Effector memory CD8-positive, alpha-beta T cell (primary cell): ENCODE results near the gene TRIM14.
A peak's percentile ranks its signal among the peaks of the same experiment; 100 is the strongest.
"Not testable (repeated sequence)": the region's sequence is repeated elsewhere in the genome, so short reads cannot be mapped to it uniquely, and the experiment has no call there.

Experiments used
- ATAC-seq: fragments of 150-1000 bp; cut with Tn5 transposase; replicated peaks from 2 replicates; pipeline ENCODE4 v1.10.0; 2021; ENCODE audit warnings: mild to moderate bottlenecking, moderate library complexity
- DNase-seq, 3 experiments: peaks; one replicate each; pipeline ENCODE4 v3.0.0; 2021
- H3K27ac Mint-ChIP-seq, 2 donors: one replicate each; pipeline ENCODE4 v1.8.0; 2022; ENCODE audit warnings: mild to moderate bottlenecking in 2 of 2, mixed read lengths in 2 of 2, moderate library complexity in 2 of 2
- H3K27me3 Mint-ChIP-seq, 2 donors: one replicate each; pipeline ENCODE4 v1.8.0; 2022; ENCODE audit warnings: mixed read lengths in 2 of 2
- H3K36me3 Mint-ChIP-seq: one replicate; pipeline ENCODE4 v1.8.0; 2022; ENCODE audit warnings: mild to moderate bottlenecking, moderate library complexity, mixed read lengths; ENCODE audit not compliant: insufficient read depth
- H3K4me1 Mint-ChIP-seq, 2 donors: one replicate each; pipeline ENCODE4 v1.8.0; 2022; ENCODE audit warnings: low read depth in 2 of 2, mixed read lengths in 2 of 2
- H3K4me3 Mint-ChIP-seq, 2 donors: one replicate each; pipeline ENCODE4 v1.8.0; 2022; ENCODE audit warnings: mild to moderate bottlenecking in 2 of 2, mixed read lengths in 2 of 2, moderate library complexity in 2 of 2
- H3K9me3 Mint-ChIP-seq, 2 donors: one replicate each; pipeline ENCODE4 v1.8.0; 2022; ENCODE audit warnings: mixed read lengths in 2 of 2

The TRIM14 gene

DNA sequence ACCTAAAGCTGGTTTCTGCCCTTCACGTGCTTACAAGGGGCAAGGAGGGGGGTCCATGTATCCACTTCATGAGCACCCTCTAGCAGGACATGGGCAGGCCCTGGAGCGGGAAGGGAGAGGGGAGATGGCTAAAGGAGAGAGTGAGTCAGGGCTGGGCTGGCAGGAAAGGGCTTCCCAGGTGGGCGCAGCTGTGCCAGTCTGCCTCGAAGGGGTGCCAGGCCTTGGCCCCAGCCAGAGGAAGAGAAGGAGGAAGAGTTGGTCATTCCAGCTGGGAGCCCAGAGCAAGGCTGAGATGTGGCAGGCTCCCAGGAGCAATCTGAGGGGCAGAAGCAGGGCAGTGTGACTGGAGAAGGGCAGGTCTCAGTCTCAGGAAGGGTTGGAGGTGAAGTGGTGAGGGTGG is 24.7 kb downstream of the TRIM14 start:
- Mint-ChIP-seq H3K27me3 (no peaks in the 10 kb centered on the region), H3K36me3 (peaks cover 33% of the 10 kb centered on the region), H3K4me1 (peaks cover 26 to 56% of the 10 kb centered on the region in 2 donors), H3K27ac (peak overlapping the region; percentile 60 to 84), H3K4me3 (no peak overlapping the region), H3K9me3 (no peaks in the 10 kb centered on the region)
- DNase-seq (no peak), ATAC-seq (no peak)

DNA sequence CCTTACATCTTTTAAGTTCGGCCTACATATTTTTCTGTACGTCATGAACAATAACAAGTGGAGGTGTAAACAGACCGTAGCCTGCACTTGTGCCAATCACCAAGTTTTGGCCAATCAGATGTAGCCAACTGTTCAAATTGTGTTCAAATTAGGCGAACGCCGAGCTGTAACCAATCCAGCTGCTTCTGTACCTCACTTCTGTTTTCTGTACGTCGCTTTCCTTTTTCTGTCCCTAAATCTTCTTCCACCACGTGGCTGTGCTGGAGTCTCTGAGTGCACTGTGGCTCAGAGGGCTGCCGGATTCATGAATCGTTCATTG is 26.4 kb downstream of the TRIM14 start:
- H3K27ac Mint-ChIP-seq, result peak overlapping the region in 1 of 2 donors; percentile 84
- H3K4me1 Mint-ChIP-seq, result peaks cover 24 to 49% of the 10 kb centered on the region in 2 donors
- no peaks in the 10 kb centered on the region for H3K9me3 Mint-ChIP-seq
- H3K36me3 Mint-ChIP-seq, result peaks cover 26% of the 10 kb centered on the region
- no peak for DNase-seq
- ATAC-seq, result no peak
- H3K4me3 Mint-ChIP-seq, result no peak overlapping the region
- H3K27me3 Mint-ChIP-seq, result no peaks in the 10 kb centered on the region

GRCh38 chr9:98091735-98092612 is 27.0 kb downstream of the TRIM14 start:
- ATAC-seq, result no peak
- Mint-ChIP-seq H3K4me1 (peaks cover 20 to 44% of the 10 kb centered on the region in 2 donors), H3K27ac (no peak overlapping the region), H3K4me3 (no peak overlapping the region), H3K36me3 (peaks cover 29% of the 10 kb centered on the region), H3K9me3 (no peaks in the 10 kb centered on the region), H3K27me3 (no peaks in the 10 kb centered on the region)
- DNase-seq, result no peak

- Mint-ChIP-seq H3K27ac (peak overlapping the region in 1 of 2 donors; percentile 82), H3K36me3 (peaks cover 36% of the 10 kb centered on the region), H3K4me1 (peaks cover 27 to 46% of the 10 kb centered on the region in 2 donors)
- ATAC-seq, H3K9me3 Mint-ChIP-seq, DNase-seq, H3K27me3 Mint-ChIP-seq, H3K4me3 Mint-ChIP-seq: not testable (repeated sequence)
Measured at GRCh38 chr9:98090674-98091073, 28.3 kb downstream of the TRIM14 start.

DNA sequence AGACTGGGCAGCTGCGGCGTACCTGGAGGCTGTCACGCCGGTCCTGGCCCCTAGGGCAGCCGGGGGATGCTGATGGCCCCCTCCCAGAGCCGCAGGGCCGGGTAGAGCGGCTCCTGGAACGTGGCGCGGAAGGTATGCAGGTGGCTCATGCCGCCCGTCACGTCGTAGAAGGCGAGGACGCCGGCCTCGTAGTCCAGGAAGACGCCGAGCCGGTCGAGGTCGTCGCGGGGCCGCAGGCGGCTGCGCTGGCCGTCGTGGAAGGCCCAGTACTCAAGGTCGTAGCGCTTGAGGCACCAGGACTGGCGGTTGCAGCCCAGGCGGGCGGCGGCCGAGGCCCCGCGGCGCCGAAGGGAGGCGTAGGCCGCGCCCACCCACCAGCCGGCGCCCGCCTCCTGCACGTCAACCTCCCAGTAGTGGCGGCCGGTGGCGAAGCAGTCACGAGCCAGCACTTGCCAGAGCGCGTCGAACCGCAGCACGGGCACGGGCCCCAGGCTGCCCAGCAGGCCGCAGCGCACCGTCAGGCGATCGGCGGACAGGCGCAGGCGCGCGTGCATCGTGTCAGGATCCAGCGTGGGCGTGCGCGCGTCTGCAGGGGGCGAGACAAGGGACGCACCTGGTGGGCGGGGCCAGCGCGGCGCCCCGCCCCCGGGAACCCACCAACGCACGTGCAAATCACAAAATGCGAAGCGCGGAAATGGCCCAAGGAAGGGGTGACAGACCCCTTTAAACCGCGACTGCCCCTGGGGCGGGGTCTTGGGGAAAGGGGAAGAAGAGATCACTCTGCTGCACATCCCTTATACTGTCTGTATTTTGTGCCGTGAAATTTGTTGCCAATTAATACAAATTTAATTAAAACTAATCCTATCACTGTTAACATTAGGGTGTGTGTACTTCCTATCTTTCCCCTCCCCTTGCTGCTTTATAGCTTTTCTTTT is 31.3 kb downstream of the TRIM14 start:
- peak overlapping the region in 1 of 2 donors; percentile 73 for H3K4me3 Mint-ChIP-seq

GRCh38 chr9:98086461-98086860 is 32.6 kb downstream of the TRIM14 start:
- peak overlapping the region; percentile 74 to 80 for H3K27ac Mint-ChIP-seq
- DNase-seq (no peak), ATAC-seq (no peak)
- peaks cover 51% of the 10 kb centered on the region for H3K36me3 Mint-ChIP-seq
- peaks cover 23 to 24% of the 10 kb centered on the region in 2 donors for H3K4me1 Mint-ChIP-seq
- no peaks in the 10 kb centered on the region for H3K9me3 Mint-ChIP-seq
- peak overlapping the region in 1 of 2 donors; percentile 73 for H3K4me3 Mint-ChIP-seq
- no peaks in the 10 kb centered on the region for H3K27me3 Mint-ChIP-seq

More for the DNA sequence above, 31.3 kb downstream of the TRIM14 start:
- ATAC-seq (peak; percentile 92), DNase-seq (peak in 2 of 3 experiments; percentile 43 to 51)
- peaks cover 45% of the 10 kb centered on the region for H3K36me3 Mint-ChIP-seq
- H3K9me3 Mint-ChIP-seq, result no peaks in the 10 kb centered on the region
- no peaks in the 10 kb centered on the region for H3K27me3 Mint-ChIP-seq
- H3K4me1 Mint-ChIP-seq, result peaks cover 19 to 30% of the 10 kb centered on the region in 2 donors
- H3K27ac Mint-ChIP-seq, result peak overlapping the region in 1 of 2 donors; percentile 85

- ATAC-seq (no peak), DNase-seq (no peak)
- Mint-ChIP-seq H3K4me3 (peak overlapping the region in 1 of 2 donors; percentile 73), H3K36me3 (peaks cover 50% of the 10 kb centered on the region), H3K27ac (peak overlapping the region; percentile 74 to 80), H3K9me3 (no peaks in the 10 kb centered on the region), H3K4me1 (peaks cover 23 to 25% of the 10 kb centered on the region in 2 donors), H3K27me3 (no peaks in the 10 kb centered on the region)
Measured at GRCh38 chr9:98085944-98086343, 33.1 kb downstream of the TRIM14 start.

GRCh38 chr9:98085058-98085457 is 34.0 kb downstream of the TRIM14 start:
- no peak overlapping the region for H3K4me3 Mint-ChIP-seq
- peaks cover 18 to 25% of the 10 kb centered on the region in 2 donors for H3K4me1 Mint-ChIP-seq
- H3K36me3 Mint-ChIP-seq, result peaks cover 46% of the 10 kb centered on the region
- ATAC-seq (no peak), DNase-seq (no peak)
- no peaks in the 10 kb centered on the region for H3K9me3 Mint-ChIP-seq
- no peaks in the 10 kb centered on the region for H3K27me3 Mint-ChIP-seq
- H3K27ac Mint-ChIP-seq, result no peak overlapping the region

DNA sequence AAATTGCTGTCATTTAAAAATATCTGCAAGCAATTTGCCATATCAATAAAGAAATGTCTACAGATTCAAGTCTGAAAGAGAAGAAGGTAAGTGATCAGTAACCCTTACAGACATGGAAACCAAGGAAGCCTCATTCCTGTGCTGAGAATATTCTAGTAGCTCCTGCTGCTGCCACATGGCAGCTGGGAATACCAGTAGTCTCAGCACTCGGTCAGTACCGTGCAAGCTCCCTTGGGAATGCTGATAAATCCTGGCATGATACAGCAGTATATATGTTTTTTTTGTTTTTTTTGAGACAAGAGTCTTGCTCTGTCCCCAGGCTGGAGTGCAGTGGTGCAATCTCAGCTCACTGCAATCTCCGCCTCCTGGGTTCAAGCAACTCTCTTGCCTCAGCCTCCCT is 34.6 kb downstream of the TRIM14 start:
- Mint-ChIP-seq H3K36me3 (peaks cover 51% of the 10 kb centered on the region), H3K4me1 (peaks cover 11 to 25% of the 10 kb centered on the region in 2 donors), H3K4me3 (no peak overlapping the region), H3K9me3 (no peaks in the 10 kb centered on the region), H3K27ac (peak overlapping the region in 1 of 2 donors; percentile 18), H3K27me3 (no peaks in the 10 kb centered on the region)
- DNase-seq (no peak), ATAC-seq (no peak)

DNA sequence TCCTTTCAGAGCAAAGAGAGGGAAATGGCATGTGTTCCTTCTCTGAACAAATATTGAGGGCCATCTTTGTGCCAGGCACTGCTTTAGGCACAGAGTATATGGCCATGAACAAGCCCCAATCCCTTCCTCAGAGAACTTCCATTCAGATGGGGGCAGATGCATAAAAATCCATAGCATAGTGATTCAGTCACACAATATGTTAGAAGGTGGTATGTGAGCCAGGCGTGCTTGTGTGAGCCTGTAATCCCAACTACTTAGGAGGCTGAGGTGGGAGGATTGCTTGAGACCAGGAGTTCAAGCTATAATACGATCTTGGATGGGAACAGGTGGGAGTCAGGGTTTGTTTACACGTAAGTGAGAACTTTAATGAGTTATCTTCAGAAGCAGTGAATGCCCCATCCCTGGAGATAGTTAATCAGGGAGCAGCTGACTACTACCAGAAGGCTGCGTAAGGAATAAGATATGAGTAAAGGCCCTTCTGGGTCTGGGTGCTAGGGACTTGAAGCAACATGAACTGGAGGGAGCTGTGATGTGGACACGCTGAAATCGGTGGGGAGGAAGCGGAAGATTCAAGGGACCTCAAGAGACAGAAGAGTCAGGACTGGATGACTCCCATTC is 35.3 kb downstream of the TRIM14 start:
- DNase-seq (no peak), ATAC-seq (no peak)
- Mint-ChIP-seq H3K27me3 (no peaks in the 10 kb centered on the region), H3K4me1 (peaks cover 9 to 27% of the 10 kb centered on the region in 2 donors), H3K36me3 (peaks cover 58% of the 10 kb centered on the region), H3K27ac (peak overlapping the region; percentile 0 to 18), H3K9me3 (no peaks in the 10 kb centered on the region), H3K4me3 (no peak overlapping the region)

GRCh38 chr9:98083061-98083501 is 35.9 kb downstream of the TRIM14 start:
- ATAC-seq (no peak), DNase-seq (no peak)
- peaks cover 9 to 28% of the 10 kb centered on the region in 2 donors for H3K4me1 Mint-ChIP-seq
- H3K27ac Mint-ChIP-seq, result peak overlapping the region; percentile 0 to 18
- no peaks in the 10 kb centered on the region for H3K27me3 Mint-ChIP-seq
- no peaks in the 10 kb centered on the region for H3K9me3 Mint-ChIP-seq
- peaks cover 57% of the 10 kb centered on the region for H3K36me3 Mint-ChIP-seq
- no peak overlapping the region for H3K4me3 Mint-ChIP-seq

- Mint-ChIP-seq H3K27me3 (no peaks in the 10 kb centered on the region), H3K36me3 (peaks cover 63% of the 10 kb centered on the region), H3K27ac (peak overlapping the region; percentile 38 to 81), H3K4me3 (no peak overlapping the region), H3K9me3 (no peaks in the 10 kb centered on the region), H3K4me1 (peaks cover 5 to 27% of the 10 kb centered on the region in 2 donors)
- ATAC-seq (peak; percentile 22), DNase-seq (no peak)
Measured at GRCh38 chr9:98081477-98082219, 37.4 kb downstream of the TRIM14 start.
